GM12891 (cell line): ENCODE data around the gene WDR64.
"Not testable (repeated sequence)": the region's sequence is repeated elsewhere in the genome, so short reads cannot be mapped to it uniquely, and the experiment has no call there.

Source experiments
- DNase-seq: peaks from one replicate; pipeline ENCODE4 v3.0.0; 2011; ENCODE audit warnings: low spot score; ENCODE audit not compliant: insufficient read length
- FAIRE-seq: peaks from 2 replicates; lab custom pipeline; 2011; peaks lifted over from hg19 to GRCh38; lab: Jason Lieb, UNC
- PAX5 ChIP-seq: IDR thresholded peaks from 2 replicates; pipeline ENCODE4 v1.6.1; 2011; ENCODE audit warnings: low read length, moderate library complexity, mild to moderate bottlenecking; ENCODE audit not compliant: insufficient read depth, severe bottlenecking
- POLR2A ChIP-seq: IDR thresholded peaks from 2 replicates; pipeline ENCODE4 v1.6.1; 2011; ENCODE audit warnings: low read depth, low read length, control low read depth
- POLR2AphosphoS5 ChIP-seq: IDR thresholded peaks from 2 replicates; pipeline ENCODE4 v1.6.1; 2011; ENCODE audit warnings: low read depth, low read length, control low read depth
- POU2F2 ChIP-seq: IDR thresholded peaks from 2 replicates; pipeline ENCODE4 v1.6.1; 2011; ENCODE audit warnings: low read depth, mild to moderate bottlenecking, control low read depth, low read length, moderate library complexity
- SPI1 ChIP-seq: IDR thresholded peaks from 2 replicates; pipeline ENCODE4 v1.6.1; 2011; ENCODE audit warnings: low read depth, low read length, control low read depth
- TAF1 ChIP-seq: IDR thresholded peaks from 2 replicates; pipeline ENCODE4 v1.6.1; 2011; ENCODE audit warnings: low read depth, low read length, control low read depth

Gene WDR64

GRCh38 chr1:241696172-241696814, 44.2 kb downstream of the WDR64 start:
- TF ChIP-seq SPI1 (no peak), PAX5 (no peak), POU2F2 (no peak), POLR2A (no peak), TAF1 (no peak), POLR2AphosphoS5 (no peak)
- DNase-seq (no peak), FAIRE-seq (no peak)

GRCh38 chr1:241696815-241697639, 44.9 kb downstream of the WDR64 start:
- DNase-seq (no peak), FAIRE-seq (no peak)
- TF ChIP-seq TAF1: no peak
- no peak for TF ChIP-seq POLR2A
- TF ChIP-seq SPI1: no peak
- no peak for TF ChIP-seq PAX5
- TF ChIP-seq POLR2AphosphoS5: no peak
- no peak for TF ChIP-seq POU2F2

GRCh38 chr1:241697640-241698018, 45.5 kb downstream of the WDR64 start:
- TF ChIP-seq POLR2AphosphoS5 (no peak), TAF1 (no peak), POLR2A (no peak), PAX5 (no peak), POU2F2 (no peak), SPI1 (no peak)
- no peak for FAIRE-seq
- DNase-seq: no peak

- FAIRE-seq (no peak), DNase-seq (no peak)
- TF ChIP-seq PAX5 (no peak), POLR2AphosphoS5 (no peak), TAF1 (no peak), SPI1 (no peak), POU2F2 (no peak), POLR2A (no peak)
Measured at GRCh38 chr1:241698177-241698576, 46.1 kb downstream of the WDR64 start.

DNA sequence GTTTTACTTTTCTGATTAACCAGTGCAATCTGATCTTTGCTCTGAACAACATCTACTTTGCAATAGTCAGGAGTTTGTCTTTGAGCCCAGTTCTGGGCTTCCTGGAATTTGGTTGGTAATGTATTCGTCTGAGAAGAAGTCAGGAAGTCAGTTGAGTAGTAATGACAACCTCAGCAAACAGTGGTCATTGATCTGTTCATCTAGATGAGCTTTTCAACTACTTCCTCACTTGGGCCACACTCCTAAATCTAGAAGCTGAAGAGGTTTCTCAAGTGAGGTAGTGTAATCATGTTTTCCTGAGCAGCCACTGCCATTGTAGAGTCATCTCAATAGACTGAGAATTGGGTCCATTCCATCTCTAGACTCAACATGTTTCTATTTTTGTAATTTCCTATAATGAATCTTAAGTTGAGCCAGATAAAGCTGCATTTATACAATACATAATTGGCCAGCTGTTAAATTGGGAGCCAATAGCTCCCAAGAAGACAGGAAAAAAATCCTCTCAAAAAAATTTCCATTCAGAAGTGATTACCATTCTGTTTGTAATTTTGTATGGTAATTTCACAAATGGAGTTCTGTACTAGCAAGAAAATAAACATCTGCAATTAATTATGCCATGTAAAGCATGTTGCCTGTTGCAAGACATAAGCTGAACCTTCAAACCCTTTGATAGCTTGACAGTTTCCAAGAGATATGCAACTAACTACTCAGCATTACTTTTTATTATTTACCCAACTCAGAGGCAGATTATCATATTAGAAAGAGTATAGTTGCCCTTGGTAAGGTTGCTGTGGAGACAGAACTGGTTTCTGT, 49.6 kb downstream of the WDR64 start:
- TF ChIP-seq POLR2A: no peak
- TF ChIP-seq SPI1: no peak
- TF ChIP-seq PAX5: no peak
- no peak for TF ChIP-seq POLR2AphosphoS5
- TF ChIP-seq TAF1: no peak
- no peak for TF ChIP-seq POU2F2
- no peak for FAIRE-seq

DNA sequence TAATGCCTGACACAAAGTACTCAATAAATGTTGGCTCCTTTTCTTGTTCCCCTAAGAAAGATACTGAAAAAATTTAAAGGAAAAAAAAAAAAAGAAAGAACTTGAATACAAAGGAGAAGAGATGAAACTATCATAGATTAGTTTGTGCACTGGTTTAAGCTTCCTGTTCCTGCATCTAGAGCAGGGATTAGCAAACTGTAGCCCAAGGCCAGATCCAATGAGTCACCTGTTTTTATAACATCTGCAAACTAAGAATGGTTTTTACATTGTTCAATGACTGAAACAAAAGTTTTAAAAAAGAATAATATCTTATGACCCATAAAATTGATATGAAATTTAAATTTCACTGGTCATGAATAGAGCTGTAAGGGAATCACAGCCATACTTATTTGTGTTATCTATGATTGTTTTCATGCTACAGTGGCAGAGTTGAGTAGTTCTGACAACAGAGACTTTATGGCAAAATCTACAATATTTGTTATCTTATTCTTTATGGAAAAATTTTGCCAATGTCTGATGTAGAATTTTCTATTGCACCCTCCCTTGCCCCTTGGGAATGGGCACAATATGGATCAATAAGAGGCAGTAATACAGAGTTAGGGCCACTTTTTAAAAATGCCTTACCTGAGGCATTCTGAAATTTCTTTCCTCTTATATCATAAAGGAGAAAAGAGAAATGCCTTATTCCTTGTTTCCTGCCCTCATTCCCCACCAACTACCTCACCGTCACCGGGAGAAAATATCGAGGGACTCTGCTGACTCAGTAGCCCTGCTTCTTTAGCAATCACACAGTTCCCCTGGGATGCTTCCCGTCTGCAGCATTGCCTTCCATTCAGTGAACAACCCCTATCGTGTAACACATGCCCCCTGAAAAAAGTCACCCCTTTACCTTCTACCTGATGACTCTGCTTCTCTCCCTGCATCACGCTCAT, 50.6 kb downstream of the WDR64 start:
- TF ChIP-seq TAF1 (no peak), PAX5 (no peak), POLR2A (no peak), SPI1 (no peak), POU2F2 (no peak), POLR2AphosphoS5 (no peak)
- FAIRE-seq: no peak
- DNase-seq: no peak

More for the DNA sequence above, 49.6 kb downstream of the WDR64 start:
- no peak for DNase-seq

DNA sequence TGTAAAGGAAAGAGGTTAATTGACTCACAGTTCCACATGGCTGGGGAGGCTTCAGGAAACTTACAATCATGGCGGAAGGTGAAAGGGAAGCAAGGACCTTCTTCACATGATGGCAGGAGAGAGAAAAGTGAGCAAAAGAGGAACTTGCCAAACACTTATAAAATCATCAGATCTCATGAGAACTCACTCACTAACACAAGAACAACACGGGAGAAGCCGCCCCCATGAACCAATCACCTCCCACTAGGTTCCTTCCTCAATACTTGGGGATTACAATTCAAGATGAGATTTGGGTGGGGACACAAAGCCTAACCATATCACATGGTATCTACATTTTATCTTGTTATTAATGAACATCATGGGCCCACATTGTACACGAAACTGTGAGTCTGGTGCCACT, 51.7 kb downstream of the WDR64 start:
- DNase-seq, FAIRE-seq: not testable (repeated sequence)

- FAIRE-seq (no peak), DNase-seq (no peak)
- TF ChIP-seq POLR2A: no peak
- TF ChIP-seq POLR2AphosphoS5: no peak
- TF ChIP-seq SPI1: no peak
- no peak for TF ChIP-seq POU2F2
- no peak for TF ChIP-seq PAX5
- TF ChIP-seq TAF1: no peak
Measured at GRCh38 chr1:241706257-241706656, 54.2 kb downstream of the WDR64 start.
